VCaP (cell line): ENCODE data around the gene RANBP1.

Source experiments
- H3K27ac ChIP-seq: fragments of 450-650 bp; 2 replicates; pipeline ENCODE4 v1.5.1; 2017
- CTCF ChIP-seq: fragments of 450-650 bp; conservative IDR thresholded peaks from 2 replicates; pipeline ENCODE4 v1.5.1; 2017; ENCODE audit warnings: mild to moderate bottlenecking, moderate library complexity

The RANBP1 gene

GRCh38 chr22:20123366-20124082, 7.6 kb downstream of the RANBP1 start:
- TF ChIP-seq CTCF = no peak
- H3K27ac ChIP-seq = no peak overlapping the region

GRCh38 chr22:20124083-20124787, 8.3 kb downstream of the RANBP1 start:
- TF ChIP-seq CTCF = no peak
- no peak overlapping the region for H3K27ac ChIP-seq

- TF ChIP-seq CTCF = no peak
- H3K27ac ChIP-seq = 0 out of 2 replicates have a peak overlapping the region, but pooled peaks have one; percentile 4
Measured at GRCh38 chr22:20125201-20126174, 9.6 kb downstream of the RANBP1 start.

- no peak for TF ChIP-seq CTCF
- 0 out of 2 replicates have a peak overlapping the region, but pooled peaks have one; percentile 4 for H3K27ac ChIP-seq
Measured at GRCh38 chr22:20126284-20127029, 10.6 kb downstream of the RANBP1 start.

- H3K27ac ChIP-seq = no peak overlapping the region
- no peak for TF ChIP-seq CTCF
Measured at GRCh38 chr22:20127318-20127868, 11.5 kb downstream of the RANBP1 start.

GRCh38 chr22:20127869-20128618, 12.1 kb downstream of the RANBP1 start:
- H3K27ac ChIP-seq = peak overlapping the region; percentile 92; the same call in 1 of the 2 replicates
- TF ChIP-seq CTCF = no peak
